HG02571 (cell line): ENCODE data around the gene B3GALT6.

Source experiments
- ATAC-seq: cut with Tn5 transposase; IDR thresholded peaks from one replicate; pipeline ENCODE4 v1.9.1; 2021; ENCODE audit warnings: mild to moderate bottlenecking, moderate library complexity; ENCODE audit not compliant: unreplicated experiment

B3GALT6 gene

GRCh38 chr1:1230656-1231399 lies 1.2 kb upstream of the B3GALT6 start:
- no peak for ATAC-seq

DNA sequence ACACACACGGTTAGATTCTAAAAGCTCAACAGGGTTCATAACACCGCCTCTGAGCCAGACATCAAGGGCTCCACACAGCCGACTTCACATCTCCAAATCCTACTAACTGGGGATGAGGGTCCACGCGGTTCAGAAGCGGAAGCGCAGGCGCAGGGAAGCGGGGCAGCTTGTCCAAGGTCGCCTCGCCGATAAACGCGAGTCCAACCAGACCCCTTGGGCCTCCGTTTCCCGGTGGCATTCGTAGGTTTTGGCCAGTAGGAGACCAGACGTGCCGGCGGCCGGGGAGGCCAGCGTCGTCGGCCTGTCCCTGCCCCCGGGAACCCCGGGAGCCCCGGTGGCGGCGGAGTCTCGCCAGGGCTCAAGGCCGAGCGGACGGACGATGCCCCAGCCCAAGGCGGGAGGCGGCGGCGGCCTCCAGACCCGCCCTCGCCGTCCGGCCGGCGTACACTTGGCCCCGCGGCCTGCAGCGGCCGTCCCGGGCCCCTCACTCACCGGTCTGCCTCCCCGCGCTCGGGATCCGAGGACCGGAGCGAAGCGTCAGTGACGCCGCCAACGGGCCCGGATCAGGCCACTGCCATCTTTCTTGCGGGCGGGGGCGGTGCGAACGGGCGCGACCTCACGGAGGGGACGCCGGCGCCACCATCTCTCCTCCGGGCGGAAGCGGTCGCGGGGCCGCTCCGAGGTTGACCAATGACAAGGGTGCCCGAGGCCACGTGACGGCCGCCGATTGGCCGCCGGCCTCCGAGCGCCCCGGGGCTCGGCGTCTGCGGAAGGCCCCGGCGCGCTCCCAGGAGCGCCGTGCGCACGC lies 433 bp upstream of the B3GALT6 start, which contains the start of gene SDF4:
Gene SDF4 (minus strand): TSS at position 602 of the 808 bp plus-strand sequence. CDS start 3,229 bp downstream, outside the sequence.
- ATAC-seq: peak; percentile 86

DNA sequence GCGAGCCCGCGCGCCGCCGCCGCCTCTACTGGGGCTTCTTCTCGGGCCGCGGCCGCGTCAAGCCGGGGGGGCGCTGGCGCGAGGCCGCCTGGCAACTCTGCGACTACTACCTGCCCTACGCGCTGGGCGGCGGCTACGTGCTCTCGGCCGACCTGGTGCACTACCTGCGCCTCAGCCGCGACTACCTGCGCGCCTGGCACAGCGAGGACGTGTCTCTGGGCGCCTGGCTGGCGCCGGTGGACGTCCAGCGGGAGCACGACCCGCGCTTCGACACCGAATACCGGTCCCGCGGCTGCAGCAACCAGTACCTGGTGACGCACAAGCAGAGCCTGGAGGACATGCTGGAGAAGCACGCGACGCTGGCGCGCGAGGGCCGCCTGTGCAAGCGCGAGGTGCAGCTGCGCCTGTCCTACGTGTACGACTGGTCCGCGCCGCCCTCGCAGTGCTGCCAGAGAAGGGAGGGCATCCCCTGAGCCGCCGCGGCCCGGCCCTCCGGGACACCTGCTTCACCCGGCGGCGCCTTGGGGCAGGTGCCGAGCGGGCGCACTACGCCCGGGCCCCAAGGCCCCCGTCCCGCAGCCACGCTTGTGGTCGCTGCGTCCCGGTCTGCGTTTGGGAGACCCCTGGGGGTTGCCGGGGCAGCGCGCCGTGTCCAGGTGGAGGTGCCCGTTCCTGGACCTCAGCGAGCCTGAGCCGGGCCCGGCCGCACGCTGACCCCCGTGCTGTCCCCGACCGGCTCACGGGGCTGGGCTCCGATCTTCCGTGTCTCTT lies 944 bp downstream of the B3GALT6 start:
- ATAC-seq: no peak

DNA sequence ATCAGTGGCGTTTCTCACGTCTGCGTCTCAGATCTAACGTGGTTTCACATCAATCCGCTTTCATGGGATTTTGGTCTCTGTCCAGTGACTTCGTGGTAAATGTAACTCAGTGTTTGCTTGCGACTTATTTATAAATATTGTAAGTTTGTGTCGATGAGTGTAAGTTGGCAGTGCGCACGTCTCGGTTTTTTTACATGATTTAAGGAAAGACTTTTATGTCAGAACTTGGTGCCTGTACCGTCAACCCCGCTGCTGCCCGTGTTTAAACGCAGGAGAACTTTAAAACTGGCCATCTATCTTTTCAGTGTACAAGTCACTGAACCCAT lies 1.5 kb downstream of the B3GALT6 start:
- ATAC-seq: no peak

DNA sequence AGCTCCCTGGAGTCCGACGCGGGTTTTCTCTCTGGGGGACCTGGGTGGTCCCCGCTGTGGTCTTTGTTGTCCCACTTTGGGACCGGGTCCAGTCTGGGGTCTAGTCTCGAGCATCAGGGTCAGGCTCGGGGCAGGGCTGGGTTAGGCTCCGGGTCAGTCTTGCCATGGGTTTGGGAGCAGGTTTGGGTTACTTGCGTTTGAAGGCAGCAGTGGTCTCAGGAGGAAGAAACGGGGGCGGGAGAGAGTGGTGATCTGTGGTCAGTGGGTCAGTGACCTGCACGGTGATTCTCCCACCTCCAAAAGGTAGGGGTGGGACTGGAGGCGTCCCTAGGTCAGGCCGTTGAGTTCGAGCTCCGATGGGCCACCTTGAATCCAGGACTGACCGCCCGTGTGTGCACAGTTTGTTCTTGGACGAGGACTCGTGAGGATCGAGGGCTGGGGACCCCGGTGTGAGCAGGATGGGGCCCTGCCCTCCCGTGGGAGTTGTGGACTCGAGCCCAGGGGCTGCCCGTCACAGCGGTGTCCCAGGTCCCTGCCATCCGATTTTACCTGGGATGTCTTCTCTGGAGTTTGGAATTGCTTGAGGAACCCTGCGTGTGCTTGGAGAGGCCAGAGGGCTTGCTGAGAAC lies 2.3 kb downstream of the B3GALT6 start:
- no peak for ATAC-seq

- no peak for ATAC-seq
Observed at GRCh38 chr1:1235016-1235744, 3.1 kb downstream of the B3GALT6 start.

DNA sequence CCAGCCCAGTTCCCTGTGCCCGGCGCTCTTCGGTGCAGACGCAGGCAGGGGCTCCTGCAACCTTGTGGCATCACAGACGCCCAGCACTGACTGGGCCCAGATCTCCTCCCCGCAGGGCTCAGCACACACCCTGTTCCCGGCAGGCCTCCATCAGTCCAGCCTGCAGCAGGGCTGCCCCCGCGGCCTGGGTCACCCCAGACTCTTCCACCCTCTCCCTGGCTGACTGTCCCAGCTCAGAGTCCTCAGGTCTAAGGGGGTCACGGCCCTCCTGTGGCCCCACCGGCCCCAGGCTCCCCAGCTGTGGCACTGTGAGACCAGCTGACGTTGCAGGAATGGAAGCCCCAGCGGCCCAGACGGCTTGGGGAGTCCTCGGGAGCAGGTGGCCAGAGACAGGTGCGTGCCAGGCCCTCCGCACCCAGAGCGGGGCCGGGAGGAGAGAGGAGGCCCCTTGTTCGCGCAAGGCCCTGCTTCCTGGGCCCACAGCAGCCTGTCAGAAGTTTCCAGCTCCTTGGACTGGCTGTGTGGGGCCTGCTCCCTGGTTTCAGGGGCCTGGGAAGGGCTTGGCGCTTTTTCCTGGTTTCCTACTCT lies 4.2 kb downstream of the B3GALT6 start:
- ATAC-seq: no peak

DNA sequence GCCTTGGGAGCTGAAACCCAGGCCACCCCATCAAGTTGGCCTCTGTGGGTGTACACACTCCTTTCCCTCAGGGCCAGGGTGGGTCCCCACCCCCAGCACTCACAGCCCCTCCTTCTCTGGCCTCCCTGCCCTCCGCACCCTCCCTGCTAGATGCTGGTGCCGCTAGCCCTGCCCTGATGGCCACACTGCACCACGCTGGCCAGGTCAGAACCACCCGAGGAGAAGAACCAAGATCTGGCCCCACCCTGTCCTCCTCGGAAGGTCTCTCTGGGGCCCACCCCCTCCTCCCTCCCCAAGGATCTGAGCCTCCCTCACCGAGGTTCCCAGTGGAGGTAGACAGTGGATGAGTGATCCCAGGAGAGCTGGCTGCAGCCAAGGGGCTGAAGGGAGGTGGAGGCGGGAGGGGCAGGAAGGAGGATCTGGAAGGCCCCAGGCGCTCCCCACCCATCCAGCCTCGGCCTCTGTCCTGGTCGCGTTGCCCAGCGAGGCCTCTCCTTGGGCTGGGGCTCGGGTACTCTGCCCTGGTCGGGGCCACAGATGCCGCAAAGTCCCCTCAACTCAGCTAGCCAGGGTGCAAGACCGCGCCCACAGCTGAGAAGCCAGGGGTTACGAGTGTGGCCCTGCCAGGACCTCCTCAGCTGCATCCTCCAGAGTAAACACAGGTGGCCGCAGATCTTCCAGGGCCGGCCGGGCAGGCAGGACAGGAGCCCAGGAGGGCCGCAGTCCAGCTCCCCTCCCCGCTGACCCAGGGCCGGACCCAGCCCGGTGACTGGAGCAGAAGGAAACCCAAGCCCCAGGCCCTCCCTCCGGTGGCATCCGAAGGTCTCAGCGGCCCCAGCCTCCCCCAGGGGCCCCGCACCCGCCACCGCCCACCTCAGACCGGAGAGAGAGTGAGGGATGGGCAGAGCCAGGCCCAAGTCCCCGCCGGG lies 5.2 kb downstream of the B3GALT6 start:
- ATAC-seq: no peak

DNA sequence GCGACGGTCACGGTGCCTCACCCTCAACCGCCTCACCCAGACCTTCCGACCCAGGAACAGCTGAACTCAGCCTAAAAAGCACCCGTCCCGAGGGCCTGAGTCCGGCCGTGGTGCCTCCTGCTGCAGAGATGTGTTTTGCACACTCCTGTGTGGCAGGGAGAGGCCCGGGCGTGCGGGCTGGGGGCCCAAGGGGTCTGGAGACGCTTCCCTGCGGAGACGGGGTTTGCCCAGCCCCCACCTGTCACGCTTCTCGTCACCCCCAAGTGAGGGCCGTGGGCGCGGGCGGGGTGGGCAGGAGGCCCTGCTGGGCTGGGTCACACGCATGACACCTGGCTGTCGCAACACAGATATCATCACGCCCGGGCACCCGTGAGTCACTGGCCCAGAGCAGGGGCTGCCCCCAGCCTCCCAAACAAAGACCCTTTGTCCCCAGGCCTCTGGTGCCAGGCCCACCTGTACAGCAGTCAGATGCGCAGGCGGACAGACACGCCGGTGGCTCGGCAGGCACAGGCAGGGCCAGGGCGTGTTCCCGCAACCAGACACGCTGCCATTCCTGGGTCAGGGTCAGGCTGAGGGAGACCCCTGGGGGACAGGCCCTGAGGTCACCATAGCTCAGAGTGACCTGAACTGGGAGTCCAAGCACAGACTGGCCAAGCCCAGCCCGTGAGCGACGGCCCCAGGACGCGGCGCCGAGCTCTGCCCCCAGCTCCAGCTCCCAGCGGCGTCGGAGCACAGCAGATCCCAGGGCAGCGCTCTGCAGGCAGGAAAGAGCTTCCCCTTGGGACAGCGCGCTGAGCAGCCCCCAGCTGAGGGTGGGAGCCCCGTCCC lies 6.1 kb downstream of the B3GALT6 start:
- no peak for ATAC-seq

- no peak for ATAC-seq
Observed at GRCh38 chr1:1238702-1239178, 6.7 kb downstream of the B3GALT6 start.

- ATAC-seq: no peak
Observed at GRCh38 chr1:1239227-1239613, 7.2 kb downstream of the B3GALT6 start.

DNA sequence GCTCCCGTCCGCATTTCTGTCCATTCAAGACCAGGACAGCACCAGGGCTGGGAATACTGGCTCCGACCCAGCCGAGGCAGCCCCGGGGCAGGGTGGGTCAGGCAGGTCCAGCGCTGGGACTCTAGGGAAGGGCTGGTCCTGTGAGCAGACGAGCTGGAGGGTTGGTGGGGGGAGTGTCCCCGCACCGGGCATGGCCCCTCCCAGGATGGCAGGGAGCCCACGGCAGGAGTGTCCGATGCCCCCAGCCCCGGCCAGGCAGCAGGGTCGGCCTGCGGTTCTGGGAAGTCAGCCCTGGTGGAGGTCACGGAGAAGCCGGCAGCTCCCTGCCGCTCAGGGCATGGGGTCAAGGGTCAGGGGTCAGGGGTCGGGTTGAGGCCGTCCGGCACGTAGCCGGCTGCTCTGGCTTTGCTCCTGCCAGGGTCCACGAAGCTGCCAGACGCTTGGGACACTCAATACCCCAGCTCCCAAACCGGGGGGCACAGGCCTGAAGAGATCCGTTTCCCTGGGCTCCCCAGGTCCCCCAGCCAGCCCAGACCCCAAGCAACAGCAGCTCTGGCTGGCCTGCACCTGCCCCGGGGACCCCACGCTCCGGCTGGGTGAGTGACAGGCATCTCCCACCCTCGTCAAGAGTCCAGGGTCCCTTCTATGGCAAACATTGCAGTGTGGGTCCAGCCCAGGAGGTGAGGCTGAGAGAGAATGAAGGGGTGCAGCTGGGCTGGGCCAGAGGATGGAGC lies 7.7 kb downstream of the B3GALT6 start:
- no peak for ATAC-seq

GRCh38 chr1:1240348-1240732 lies 8.3 kb downstream of the B3GALT6 start:
- ATAC-seq: no peak

GRCh38 chr1:1240822-1241587 lies 9.0 kb downstream of the B3GALT6 start:
- ATAC-seq: no peak

DNA sequence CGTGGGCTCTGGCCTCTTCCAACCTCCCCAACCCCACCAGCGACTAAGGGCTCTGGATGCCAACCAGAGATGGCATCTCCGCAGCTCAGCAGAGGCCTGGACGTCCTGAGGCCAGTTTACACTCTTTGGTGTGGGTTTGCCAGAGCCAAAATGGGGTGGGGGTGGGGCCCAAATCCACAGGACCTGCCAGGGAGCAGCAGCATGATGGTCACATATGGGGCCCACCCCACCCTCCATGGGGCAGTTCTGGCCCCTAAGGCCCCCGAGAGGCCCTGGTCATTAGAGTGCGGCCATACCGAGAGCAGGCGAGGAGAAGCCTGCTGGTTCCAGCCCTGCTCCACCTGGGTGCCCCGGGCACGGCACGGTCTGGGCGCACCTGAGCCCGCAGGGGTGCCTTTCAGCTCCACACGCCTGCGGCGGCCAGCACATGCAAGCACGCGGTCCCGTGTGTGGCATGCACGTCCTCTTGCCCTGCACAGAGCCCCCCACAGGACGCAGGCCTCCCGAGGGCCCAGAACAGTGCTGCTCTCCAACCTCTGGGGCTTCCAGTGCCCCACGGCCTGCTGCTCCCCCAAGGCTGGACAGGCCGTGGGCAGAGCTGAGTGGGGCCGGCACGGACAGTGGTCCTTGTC lies 9.7 kb downstream of the B3GALT6 start:
- no peak for ATAC-seq
